IPS DF 4.7 (cell line): ENCODE measurements around the gene ATP6V0E1.
"Not testable (repeated sequence)": the region's sequence is repeated elsewhere in the genome, so short reads cannot be mapped to it uniquely, and the experiment has no call there.

Experiments used
- DNase-seq: peaks from one replicate; pipeline ENCODE4 v3.0.0-alpha.2; 2013; ENCODE audit warnings: low spot score; ENCODE audit errors: extremely low read depth

The ATP6V0E1 gene

DNA sequence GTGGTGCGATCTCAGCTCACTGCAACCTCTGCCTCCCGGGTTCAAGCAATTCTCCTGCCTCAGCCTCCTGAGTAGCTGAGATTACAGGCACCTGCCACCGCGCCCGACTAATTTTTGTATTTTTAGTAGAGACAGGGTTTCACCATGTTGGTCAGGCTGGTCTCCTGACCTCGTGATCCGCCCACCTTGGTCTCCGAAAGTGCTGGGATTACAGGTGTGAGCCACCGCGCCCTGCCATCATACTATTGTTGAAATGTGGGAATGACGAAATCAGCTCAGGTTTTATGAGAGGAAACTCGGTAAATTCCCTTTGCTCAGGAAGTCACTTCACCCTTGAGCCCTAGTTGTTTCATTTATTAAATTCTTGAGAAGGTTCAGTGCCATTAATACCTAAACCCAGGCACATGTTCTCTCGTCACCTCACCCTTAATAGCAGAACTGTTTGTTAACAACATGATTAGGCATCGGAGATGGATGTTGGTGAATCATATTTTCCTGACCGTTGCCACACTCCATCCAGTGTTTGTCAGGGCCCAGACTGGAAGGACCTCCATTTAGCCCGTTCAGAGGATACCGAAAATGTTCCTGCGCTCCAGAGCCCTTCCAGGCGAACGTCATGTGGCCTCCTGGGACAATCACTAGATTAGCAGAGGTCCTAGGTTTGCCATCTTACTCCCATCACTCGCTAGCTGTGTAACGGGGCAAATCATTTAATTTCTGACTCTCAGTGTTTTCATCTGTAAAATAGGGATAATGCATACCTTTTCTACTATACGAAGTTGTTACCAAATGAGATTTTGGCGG lies 52.5 kb downstream of the ATP6V0E1 start:
- DNase-seq = no peak

DNA sequence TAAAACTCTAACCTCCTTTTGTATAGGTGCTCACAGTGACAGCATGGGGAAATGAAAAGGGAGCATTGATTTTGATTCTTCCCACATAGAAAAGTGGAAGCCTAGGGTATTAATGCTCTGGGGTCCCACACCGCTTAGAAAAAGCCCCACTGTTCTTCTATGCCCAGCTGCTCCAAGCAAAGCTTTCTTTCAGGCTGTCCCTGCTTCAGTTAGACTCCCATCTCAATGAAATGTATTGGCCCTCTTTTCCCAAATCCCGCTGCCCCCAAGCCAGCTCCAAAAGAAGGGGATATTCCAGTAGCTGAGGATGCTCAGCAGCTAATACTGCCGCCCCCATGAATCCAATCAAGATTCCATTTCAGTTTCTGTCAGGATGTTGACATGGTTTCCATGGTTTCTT lies 55.6 kb downstream of the ATP6V0E1 start:
- no peak for DNase-seq

GRCh38 chr5:173039964-173040363 lies 56.4 kb downstream of the ATP6V0E1 start:
- DNase-seq = no peak

DNA sequence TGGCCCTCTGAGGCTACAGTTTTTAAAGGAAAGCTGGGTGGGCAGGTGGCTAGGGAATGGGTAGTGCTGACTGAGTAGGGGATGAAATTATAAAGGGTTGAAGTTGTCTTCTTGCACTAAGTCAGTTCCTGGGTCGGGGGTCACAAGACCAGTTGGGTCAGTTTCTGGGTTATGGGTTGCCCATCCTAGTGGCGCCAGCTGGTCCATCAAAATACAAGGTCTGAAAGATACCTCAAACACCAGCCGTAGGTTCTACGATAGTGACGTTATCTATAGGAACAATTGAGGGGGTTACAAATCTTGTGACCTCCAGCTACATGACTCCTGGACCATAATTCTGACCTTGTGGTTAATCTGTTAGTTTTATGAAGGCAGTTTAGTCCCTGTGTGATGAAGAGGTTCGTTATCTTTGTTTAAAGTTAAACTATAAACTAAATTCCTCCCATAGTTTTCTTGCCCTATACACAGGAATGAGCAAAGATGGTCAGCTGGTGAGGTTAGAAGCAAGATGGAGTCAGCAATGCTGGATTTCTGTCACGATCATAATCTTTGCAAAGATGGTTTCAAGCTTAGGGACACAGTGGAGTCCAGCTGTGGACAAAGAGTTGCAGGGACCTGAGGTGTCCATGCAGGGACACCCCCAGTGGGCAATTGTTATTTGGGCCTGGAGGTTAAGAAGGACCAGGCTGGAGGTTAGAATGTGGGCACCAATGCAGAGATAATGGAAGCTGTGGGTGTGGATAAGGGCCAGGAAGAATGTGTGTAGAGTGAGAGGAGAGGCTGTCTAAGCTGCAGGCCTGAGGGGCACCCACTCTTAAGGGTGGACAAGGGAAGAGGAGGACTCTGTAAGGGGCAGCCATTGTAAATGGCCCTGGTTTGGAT lies 58.6 kb downstream of the ATP6V0E1 start:
- DNase-seq = no peak

- DNase-seq = no peak
These were observed 59.2 kb downstream of the ATP6V0E1 start for GRCh38 chr5:173042763-173043107.

- no peak for DNase-seq
These were observed 61.9 kb downstream of the ATP6V0E1 start for GRCh38 chr5:173045474-173045873.

DNA sequence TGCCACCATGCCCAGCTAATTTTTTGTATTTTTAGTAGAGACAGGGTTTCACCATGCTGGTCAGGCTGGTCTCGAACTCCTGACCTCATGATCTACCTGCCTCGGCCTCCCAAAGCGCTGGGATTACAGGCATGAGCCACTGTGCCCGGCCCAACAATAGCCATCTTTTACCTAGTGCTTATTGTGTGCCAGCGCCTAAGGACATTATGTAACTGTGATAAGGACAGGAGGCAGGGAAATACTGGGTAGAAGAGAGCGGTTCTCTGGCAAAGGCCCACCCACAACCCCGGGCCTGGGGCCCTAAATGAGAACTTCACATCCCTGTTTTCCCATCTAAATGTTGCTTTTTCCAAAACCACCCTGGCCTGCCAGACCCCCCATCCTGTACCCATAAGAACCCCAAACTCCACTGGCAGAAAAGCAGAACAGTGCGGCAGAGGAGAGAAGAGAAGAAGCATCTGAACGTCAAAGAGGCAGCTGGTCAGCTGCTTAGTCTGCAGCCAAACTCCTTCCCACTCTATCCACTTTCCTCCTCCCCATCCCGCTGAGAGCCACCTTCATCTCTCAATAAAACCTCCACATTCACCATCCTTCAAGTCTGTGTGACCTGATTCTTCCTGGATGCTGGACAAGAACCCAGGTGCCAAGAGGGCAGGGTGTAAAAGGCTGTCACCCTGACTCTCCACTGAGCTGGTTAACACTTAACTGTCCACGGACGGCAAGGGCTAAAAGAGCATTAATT lies 63.7 kb downstream of the ATP6V0E1 start:
- not testable (repeated sequence) for DNase-seq

DNA sequence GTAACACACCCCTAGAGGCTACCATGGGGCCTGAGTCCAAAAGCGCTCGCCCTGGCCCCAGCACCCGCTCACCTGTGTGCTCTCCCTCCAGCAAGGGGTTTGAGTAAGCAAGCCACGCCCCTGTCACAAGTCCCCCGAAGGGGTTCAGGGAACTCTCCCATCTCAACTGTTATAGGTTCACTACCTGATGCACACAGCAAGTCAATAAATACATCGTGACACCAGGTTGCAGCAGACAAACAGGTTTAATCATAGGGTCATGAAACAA lies 64.2 kb downstream of the ATP6V0E1 start:
- DNase-seq = no peak

- no peak for DNase-seq
These were observed 67.2 kb downstream of the ATP6V0E1 start for GRCh38 chr5:173050791-173051190.

DNA sequence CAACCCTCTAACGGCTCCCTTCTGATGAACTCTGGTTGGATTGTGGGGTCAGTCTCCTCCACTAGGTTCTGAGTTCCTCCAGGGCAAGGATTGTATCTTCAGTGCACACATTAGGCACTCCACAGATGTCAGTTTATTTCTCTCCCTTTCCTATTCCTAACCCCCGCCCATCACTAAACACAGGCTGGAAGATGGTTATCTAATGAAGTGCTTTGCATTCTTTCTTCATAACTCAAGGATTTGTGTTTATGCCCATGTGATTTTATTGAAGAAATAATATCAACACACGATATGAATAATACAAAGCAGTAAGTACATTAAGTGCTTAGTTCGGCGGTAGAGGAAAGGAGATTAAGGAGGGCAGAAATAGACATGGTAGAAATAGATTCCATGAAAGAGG lies 68.2 kb downstream of the ATP6V0E1 start:
- DNase-seq = no peak

- no peak for DNase-seq
These were observed 69.5 kb downstream of the ATP6V0E1 start for GRCh38 chr5:173053041-173053440.

DNA sequence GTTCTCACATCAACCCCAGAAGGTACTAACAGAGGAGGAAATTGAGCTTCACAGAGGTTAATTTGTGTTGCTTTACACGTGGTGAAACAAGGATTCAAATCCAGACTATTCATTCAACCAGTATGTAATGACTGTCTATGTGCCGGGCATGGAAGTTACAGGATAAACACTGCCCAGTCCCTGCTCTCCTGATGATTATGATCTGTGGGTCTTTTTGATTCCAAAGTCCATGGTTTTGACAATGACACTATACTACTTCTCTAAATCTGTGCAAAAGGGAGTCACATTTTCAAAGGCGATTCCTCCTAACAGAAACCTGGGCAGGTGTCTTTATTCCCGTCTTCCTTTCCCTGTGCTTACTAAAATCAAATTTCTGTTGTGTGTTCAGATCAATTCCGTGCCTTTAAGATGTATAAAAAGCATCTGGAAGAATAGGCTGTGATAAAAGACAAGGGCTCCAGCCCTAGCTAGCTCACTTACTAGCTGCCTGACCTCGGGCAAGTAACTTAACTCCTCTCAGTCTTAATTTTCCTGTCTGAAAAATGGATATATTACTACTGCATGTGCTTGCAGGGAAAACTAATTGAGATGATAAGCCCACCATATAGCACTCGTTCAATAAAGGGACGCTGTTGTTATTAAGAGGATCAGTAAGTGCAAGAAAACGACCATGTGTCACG lies 71.6 kb downstream of the ATP6V0E1 start:
- DNase-seq = no peak

DNA sequence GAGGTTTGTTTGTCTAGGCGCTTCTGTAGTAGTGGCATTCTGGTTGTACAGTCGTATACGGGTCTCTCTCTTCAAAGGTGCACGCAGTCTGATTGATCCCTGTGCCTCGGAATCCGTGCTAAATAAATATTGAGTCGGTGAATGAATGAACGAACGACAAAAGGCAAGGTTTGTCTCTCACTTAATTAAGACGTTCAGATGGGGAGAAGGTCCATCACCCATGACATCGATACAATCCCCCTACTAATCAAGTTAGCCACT lies 72.1 kb downstream of the ATP6V0E1 start:
- DNase-seq = no peak

GRCh38 chr5:173055983-173056782 lies 72.6 kb downstream of the ATP6V0E1 start, which contains the start of gene CREBRF:
Gene CREBRF, plus strand, starts transcription at chr5:173056352. Its CDS starts 24,424 bp downstream, at chr5:173080776.
- DNase-seq = peak; percentile 44

DNA sequence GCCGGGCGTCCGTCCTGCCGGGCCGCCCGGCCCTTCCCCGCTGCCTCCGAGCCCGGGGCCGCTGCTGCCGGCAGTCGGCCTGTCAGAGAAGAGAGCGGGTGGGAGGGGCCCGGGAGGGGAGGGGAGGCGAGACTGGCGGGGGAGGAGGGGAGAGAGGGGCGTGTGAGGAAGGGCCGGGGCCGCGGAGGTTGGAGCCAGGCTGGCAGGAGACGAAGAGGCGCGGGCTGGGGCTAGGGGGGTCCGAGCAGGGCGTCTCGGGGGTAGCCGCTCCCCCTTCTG lies 73.2 kb downstream of the ATP6V0E1 start:
- no peak for DNase-seq

DNA sequence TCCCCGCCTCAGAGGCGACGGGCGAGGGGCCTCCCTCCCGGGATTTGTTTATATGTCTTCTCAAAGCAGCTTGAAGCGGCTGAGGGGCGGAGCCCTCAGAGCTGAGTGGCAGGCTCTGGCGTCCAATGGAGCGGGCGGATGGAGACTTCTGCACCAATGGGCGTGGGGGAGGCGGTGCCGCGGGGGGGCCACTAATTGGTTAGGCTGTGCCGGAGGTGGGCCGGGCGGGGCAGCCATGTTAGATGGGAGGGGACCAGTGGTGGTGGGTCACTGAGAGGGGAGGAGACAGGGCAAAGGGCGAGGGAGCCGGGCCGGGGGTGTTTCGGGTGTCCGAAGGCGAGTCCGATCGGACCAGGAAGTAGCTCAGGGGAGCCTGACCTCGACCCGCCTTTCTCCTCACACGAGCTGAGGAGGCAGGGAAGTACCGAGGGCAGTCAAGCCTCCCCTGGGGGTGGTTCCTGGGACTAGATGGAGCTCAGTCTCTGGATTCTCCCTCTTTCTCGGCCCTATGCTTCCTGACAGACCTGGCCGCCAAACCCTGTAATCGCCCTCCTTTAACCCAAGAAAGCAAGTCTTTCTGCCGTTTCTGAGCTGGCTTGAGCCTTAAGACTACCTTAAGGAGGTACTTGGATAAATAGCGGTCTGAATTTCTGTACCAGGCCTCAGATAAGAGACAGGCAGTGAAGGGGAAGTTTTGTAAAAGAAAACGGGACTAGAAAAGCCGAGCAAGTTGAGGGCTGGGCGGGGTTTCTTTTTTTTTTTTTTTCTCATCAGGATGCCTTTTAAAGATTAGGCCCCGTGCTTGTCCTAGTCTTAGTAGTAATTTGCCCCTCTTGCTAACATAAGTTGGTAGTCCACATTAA lies 73.7 kb downstream of the ATP6V0E1 start:
- DNase-seq = peak; percentile 66

- DNase-seq = no peak
These were observed 78.6 kb downstream of the ATP6V0E1 start for GRCh38 chr5:173062141-173062540.

- DNase-seq = no peak
These were observed 81.6 kb downstream of the ATP6V0E1 start for GRCh38 chr5:173065155-173065554.

DNA sequence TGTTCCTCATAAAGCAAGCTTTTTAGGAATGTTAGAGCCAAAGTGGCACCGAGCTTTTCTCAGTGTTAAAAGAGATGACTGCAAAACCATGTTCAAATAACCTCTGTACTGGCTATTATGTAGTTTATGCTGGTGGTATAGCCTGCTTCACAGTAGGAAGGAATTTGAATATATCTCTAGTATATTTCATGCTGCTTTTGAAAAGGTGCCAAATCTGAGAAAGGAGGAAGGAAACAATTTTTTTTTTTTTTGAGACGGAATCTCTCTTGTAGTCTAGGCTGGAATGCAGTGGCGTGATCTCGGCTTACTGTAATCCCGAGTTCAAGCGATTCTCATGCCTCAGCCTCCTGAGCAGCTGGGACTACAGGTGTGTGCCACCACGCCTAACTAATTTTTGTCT lies 86.1 kb downstream of the ATP6V0E1 start:
- no peak for DNase-seq

DNA sequence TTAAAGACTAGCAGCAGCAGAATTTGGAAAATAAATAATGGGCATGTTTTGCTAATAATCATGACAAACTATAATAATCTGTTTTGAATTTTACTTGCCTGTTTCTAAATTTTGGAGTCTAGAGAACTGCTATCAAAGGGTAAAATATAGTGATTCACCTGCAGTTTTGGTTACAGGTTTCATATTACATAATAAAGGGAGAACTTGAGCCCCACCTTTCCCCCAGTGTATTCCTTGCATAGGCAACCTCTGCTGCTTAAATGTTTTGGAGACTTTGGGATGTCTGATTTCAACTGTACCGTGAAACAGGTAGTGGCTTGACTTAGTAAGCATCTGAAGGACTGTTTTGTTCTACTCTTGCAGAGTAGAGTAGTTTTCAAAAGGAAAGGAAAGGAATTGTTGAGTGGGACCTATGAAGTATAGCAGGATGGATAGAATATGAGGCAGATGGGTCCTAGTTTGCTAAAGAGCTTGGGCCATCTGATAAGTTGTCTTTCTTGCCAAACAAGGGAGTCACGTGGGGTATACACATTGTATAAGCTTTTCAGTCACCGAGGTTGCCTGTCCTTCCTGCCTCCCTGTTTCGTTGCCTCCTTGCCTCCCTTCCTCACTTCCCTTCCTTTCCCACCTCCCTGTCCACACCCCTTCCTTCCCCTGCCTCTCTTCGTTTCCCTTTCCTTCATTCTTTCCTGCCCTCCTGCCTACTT lies 91.7 kb downstream of the ATP6V0E1 start:
- no peak for DNase-seq
